OCI-LY3 (cell line): ENCODE measurements around the gene ANKRD33B.
A peak's percentile ranks its signal among the peaks of the same experiment; 100 is the strongest.
"Not testable (repeated sequence)": the region's sequence is repeated elsewhere in the genome, so short reads cannot be mapped to it uniquely, and the experiment has no call there.

Experiments used
- H2AFZ ChIP-seq: fragments of 200-600, 300-600 bp; shearing (Covaris generic); 2 replicates; pipeline ENCODE4 v1.6.0; 2014; ENCODE audit warnings: antibody characterized with exemption, low read depth, low read length
- H3K27ac ChIP-seq: fragments of 200-600, 300-600 bp; sonication (generic); 2 replicates; pipeline ENCODE4 v1.5.1; 2014; ENCODE audit warnings: mild to moderate bottlenecking, low read length, moderate library complexity, mixed read lengths
- H3K27me3 ChIP-seq: fragments of 200-600, 300-600 bp; sonication (generic); 2 replicates; pipeline ENCODE4 v1.6.1; 2014; ENCODE audit warnings: low read depth, low read length, mixed read lengths
- H3K36me3 ChIP-seq: fragments of 200-600, 300-600 bp; sonication (generic); replicated peaks from 2 replicates; pipeline ENCODE3; 2014; ENCODE audit warnings: low read depth, low read length, mixed read lengths
- H3K4me1 ChIP-seq: fragments of 300-600, 200-600 bp; sonication (generic); 2 replicates; pipeline ENCODE4 v1.6.1; 2014; ENCODE audit warnings: low read length, mixed read lengths
- H3K4me2 ChIP-seq: fragments of 200-600, 300-600 bp; sonication (generic); 2 replicates; pipeline ENCODE4 v1.6.1; 2014; ENCODE audit warnings: low read length, mixed read lengths
- H3K4me3 ChIP-seq: fragments of 300-600, 200-600 bp; sonication (generic); 2 replicates; pipeline ENCODE4 v1.5.1; 2014; ENCODE audit warnings: antibody characterized with exemption, mild to moderate bottlenecking, low read length, moderate library complexity
- H3K79me2 ChIP-seq: fragments of 300-600, 200-600 bp; shearing (Covaris generic); 2 replicates; pipeline ENCODE4 v1.6.1; 2014; ENCODE audit warnings: mild to moderate bottlenecking, low read length, mixed read lengths
- H3K9ac ChIP-seq: fragments of 300-600, 200-600 bp; shearing (Covaris generic); 2 replicates; pipeline ENCODE4 v1.6.0; 2014; ENCODE audit warnings: mild to moderate bottlenecking, low read length, moderate library complexity
- H3K9me3 ChIP-seq: fragments of 200-600, 300-600 bp; shearing (Covaris generic); 2 replicates; pipeline ENCODE4 v1.6.1; 2014; ENCODE audit warnings: low read length, mixed read lengths; ENCODE audit not compliant: insufficient read depth
- H4K20me1 ChIP-seq: fragments of 200-600, 300-600 bp; sonication (generic); 2 replicates; pipeline ENCODE4 v1.6.1; 2016; ENCODE audit warnings: low read length, mixed read lengths; ENCODE audit not compliant: insufficient read depth
- EZH2phosphoT487 ChIP-seq: fragments of 200-600 bp; shearing (Covaris generic); IDR thresholded peaks from 2 replicates; pipeline ENCODE4 v1.6.1; 2018; ENCODE audit warnings: antibody characterized with exemption, mixed run types, low read depth
- TF ChIP-seq, protein P1 (sequence below): fragments of 200-600, 300-600 bp; sonication (generic); IDR thresholded peaks from 2 replicates; pipeline ENCODE4 v1.5.1; 2014; ENCODE audit warnings: antibody characterized with exemption, low read length, low read depth

The ANKRD33B gene

DNA sequence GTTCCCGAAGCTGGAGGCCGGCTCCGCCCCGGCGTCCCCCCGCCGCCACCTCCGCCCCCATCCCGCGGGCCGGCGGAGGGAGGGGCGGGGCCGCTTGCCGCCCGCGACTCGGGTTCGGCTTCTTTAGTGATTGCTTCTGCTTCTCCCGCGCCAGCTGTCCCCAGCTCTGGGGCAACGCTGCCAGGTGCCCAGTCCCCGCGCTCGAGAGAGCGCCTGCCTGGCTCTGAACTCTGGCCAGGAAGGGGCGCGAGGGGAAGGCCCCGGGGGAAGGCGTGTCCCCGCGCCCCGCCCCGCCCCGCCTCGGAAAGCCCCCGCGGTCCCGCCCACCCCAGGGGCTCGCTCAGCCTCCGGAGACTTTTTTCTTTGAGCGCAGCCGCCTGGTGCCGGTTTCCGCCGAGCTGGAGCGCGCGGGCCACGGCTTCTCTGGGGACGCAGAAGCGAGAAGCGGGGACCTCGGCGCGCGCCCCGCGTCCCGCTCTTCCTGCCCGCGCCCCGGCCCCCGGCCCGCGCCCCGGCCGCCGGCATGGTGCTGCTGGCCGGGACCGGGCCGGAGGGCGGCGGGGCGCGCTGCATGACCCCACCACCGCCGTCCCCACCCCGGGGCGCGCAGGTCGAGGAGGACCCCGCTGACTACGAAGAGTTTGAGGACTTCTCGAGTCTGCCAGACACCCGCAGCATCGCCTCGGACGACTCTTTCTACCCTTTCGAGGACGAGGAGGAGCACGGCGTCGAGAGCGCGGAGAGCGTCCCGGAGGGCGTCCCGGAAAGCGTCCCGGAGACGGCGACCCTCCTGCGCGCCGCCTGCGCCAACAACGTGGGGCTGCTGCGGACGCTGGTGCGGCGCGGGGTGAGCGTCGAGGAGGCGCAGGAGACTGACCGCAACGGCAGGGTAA, at the start of gene ANKRD33B:
ANKRD33B (plus strand) TSS at position 126 of the 893 bp plus-strand sequence; CDS start at position 524, 398 bp downstream.
- peak within 1 kb of the TSS; percentile 93 for H3K27ac ChIP-seq
- H3K27me3 ChIP-seq, result no peaks in the 10 kb centered on the region
- peaks cover 55% of the 10 kb centered on the region for H3K79me2 ChIP-seq
- peak within 1 kb of the TSS; percentile 96 for H3K9ac ChIP-seq
- peaks cover 66% of the 10 kb centered on the region for H3K4me1 ChIP-seq
- TF ChIP-seq EZH2phosphoT487, result no peak
- TF ChIP-seq, protein P1, sequence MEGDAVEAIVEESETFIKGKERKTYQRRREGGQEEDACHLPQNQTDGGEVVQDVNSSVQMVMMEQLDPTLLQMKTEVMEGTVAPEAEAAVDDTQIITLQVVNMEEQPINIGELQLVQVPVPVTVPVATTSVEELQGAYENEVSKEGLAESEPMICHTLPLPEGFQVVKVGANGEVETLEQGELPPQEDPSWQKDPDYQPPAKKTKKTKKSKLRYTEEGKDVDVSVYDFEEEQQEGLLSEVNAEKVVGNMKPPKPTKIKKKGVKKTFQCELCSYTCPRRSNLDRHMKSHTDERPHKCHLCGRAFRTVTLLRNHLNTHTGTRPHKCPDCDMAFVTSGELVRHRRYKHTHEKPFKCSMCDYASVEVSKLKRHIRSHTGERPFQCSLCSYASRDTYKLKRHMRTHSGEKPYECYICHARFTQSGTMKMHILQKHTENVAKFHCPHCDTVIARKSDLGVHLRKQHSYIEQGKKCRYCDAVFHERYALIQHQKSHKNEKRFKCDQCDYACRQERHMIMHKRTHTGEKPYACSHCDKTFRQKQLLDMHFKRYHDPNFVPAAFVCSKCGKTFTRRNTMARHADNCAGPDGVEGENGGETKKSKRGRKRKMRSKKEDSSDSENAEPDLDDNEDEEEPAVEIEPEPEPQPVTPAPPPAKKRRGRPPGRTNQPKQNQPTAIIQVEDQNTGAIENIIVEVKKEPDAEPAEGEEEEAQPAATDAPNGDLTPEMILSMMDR, result no peak
- H3K4me2 ChIP-seq, result peak within 1 kb of the TSS; percentile 100
- no peaks in the 10 kb centered on the region for H3K9me3 ChIP-seq
- H3K4me3 ChIP-seq, result peak within 1 kb of the TSS; percentile 90
- no peak within 1 kb of the TSS for H2AFZ ChIP-seq
- peaks cover 33% of the 10 kb centered on the region for H3K36me3 ChIP-seq
- peaks cover 39% of the 10 kb centered on the region for H4K20me1 ChIP-seq

DNA sequence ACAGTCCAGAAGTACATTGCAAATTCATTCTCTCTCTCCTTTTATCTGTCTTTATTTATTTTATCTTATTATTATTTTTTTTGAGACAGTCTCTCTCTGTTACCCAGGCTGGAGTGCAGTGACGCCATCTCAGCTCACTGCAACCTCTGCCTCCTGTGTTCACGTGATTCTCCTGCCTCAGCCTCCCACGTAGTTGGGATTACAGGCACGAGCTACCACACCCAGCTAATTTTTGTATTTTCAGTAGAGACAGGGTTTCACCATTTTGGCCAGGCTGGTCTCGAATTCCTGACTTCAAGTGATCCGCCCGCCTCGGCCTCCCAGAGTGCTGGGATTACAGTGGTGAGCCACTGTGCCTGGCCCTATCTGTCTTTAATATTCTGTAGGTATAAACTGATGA, 49.3 kb upstream of the ANKRD33B start:
- not testable (repeated sequence) for H3K4me1 ChIP-seq, H3K27me3 ChIP-seq, H4K20me1 ChIP-seq, H3K4me3 ChIP-seq, H3K9me3 ChIP-seq, H2AFZ ChIP-seq, H3K27ac ChIP-seq, H3K79me2 ChIP-seq, H3K9ac ChIP-seq, H3K36me3 ChIP-seq, H3K4me2 ChIP-seq

DNA sequence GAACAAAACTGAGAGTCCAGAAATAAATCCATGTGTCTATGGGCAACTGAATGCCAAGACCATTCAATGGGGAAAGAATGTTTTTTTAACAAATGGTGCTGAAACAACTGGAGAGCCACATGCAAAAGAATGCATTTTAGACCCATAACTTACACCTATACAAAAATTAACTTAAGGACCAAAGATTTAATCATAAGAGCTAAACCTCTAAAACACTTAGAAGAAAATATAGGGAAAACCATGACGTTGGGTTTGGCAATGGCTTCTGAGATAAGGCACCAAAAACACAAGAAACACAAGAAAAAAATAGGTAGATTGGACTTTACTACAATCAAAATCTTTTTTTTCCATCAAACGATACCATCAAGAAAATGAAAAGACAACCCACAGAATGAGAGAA, 48.4 kb upstream of the ANKRD33B start:
- Histone ChIP-seq H3K9ac (no peak overlapping the region), H3K27me3 (peaks cover 5% of the 10 kb centered on the region; the same call in 1 of the 2 replicates), H3K79me2 (no peaks in the 10 kb centered on the region), H2AFZ (no peak overlapping the region), H3K4me1 (no peaks in the 10 kb centered on the region), H3K4me2 (no peak overlapping the region), H3K36me3 (no peaks in the 10 kb centered on the region), H3K4me3 (no peak overlapping the region), H3K9me3 (no peaks in the 10 kb centered on the region), H3K27ac (no peak overlapping the region), H4K20me1 (no peaks in the 10 kb centered on the region)
- no peak for TF ChIP-seq EZH2phosphoT487
- TF ChIP-seq, protein P1, result no peak

DNA sequence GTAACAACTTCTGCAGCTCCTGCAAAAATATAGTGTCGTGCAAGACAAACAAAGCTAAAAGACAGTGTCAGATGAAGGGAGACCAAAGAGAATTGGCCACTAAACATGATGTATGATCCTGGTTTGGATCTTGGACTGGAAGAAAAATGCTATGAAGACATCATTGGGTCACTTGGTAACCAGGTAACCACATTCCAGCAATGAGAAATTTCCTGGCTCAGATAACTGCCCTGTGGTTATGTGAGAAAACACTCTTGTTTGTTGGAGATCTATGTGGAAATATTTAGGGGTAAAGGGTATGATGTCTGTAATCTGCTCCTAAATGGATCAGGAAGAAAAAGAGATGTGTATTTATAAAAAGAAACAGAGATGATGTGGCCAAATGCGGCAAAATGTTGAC, 45.5 kb upstream of the ANKRD33B start:
- TF ChIP-seq EZH2phosphoT487, result no peak
- TF ChIP-seq, protein P1, result no peak

More for the DNA sequence above, 45.5 kb upstream of the ANKRD33B start:
- Histone ChIP-seq H3K4me1 (no peaks in the 10 kb centered on the region), H3K27ac (no peak overlapping the region), H3K9ac (no peak overlapping the region), H2AFZ (no peak overlapping the region), H4K20me1 (no peaks in the 10 kb centered on the region), H3K36me3 (no peaks in the 10 kb centered on the region), H3K4me3 (no peak overlapping the region), H3K4me2 (no peak overlapping the region), H3K79me2 (no peaks in the 10 kb centered on the region), H3K9me3 (no peaks in the 10 kb centered on the region), H3K27me3 (peaks cover 5% of the 10 kb centered on the region; the same call in 1 of the 2 replicates)
